ENCODE measurements around the gene EIF4G3.

- TF ChIP-seq CTCF (IDR thresholded peaks at IDR 0.05; ENCODE audit: low read length): no peak
- no peak for TF ChIP-seq EZH2phosphoT487 (IDR thresholded peaks at IDR 0.05; ENCODE audit: low read length)
- no peak for TF ChIP-seq EZH2 (optimal IDR thresholded peaks at IDR 0.05; ENCODE audit: low read depth, low read length)
Observed at GRCh38 chr1:21013510-21013909, 163.2 kb downstream of the EIF4G3 start.
